ENCODE measurements around the gene PPP2R2D.
"Not testable (repeated sequence)": the region's sequence is repeated elsewhere in the genome, so short reads cannot be mapped to it uniquely, and the experiment has no call there.

PPP2R2D gene

DNA sequence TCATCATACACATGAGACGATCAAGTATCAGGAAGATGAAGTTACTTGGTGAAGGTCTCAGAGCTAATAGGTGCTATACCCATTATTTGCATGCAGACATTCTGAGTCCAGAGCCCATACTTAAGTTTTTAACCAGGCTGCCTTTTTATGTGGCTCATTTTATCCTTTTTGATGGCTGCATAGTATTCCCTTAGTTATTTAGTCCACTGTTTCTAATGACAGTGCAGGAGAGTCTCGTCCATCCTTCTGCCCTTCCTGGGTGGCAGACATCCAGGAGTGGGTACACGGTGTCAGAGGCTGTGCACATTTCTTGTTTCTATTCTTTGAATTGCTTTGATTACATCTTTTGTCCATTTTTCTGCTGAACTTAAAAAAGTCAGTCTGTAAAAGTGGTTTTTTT, 11.8 kb downstream of the PPP2R2D start:
- Histone ChIP-seq H3K27ac (no peak overlapping the region), H3K4me1 (peaks cover 32% of the 10 kb centered on the region), H3K9me3 (ENCODE audit: control insufficient read depth, low read length) (no peaks in the 10 kb centered on the region)

DNA sequence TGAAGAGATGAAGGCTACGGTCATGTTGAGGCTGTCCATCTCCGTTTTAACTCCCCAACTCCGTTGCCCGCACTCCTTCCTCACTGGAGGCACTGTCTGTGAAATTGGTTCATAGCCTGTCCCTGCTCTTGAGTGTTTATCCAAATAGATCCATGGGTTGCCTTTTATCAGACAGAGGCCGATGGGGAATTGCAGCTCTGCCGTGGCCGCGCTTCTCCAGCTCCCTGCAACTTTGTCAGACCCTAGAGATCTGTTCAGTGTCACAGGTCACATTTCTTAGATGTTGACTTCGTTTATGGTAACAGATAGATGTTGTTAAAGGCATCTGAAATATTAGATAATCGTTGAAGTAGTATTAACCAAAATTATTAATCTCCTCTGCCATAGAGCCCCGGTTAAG, 14.7 kb downstream of the PPP2R2D start:
- H3K9ac ChIP-seq, result no peak overlapping the region
- TF ChIP-seq, protein P1, sequence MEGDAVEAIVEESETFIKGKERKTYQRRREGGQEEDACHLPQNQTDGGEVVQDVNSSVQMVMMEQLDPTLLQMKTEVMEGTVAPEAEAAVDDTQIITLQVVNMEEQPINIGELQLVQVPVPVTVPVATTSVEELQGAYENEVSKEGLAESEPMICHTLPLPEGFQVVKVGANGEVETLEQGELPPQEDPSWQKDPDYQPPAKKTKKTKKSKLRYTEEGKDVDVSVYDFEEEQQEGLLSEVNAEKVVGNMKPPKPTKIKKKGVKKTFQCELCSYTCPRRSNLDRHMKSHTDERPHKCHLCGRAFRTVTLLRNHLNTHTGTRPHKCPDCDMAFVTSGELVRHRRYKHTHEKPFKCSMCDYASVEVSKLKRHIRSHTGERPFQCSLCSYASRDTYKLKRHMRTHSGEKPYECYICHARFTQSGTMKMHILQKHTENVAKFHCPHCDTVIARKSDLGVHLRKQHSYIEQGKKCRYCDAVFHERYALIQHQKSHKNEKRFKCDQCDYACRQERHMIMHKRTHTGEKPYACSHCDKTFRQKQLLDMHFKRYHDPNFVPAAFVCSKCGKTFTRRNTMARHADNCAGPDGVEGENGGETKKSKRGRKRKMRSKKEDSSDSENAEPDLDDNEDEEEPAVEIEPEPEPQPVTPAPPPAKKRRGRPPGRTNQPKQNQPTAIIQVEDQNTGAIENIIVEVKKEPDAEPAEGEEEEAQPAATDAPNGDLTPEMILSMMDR (IDR thresholded peaks at IDR 0.05), result no peak
- H3K4me3 ChIP-seq (ENCODE audit: low read depth, low read length), result no peak overlapping the region
- no peaks in the 10 kb centered on the region for H3K27me3 ChIP-seq (ENCODE audit: control insufficient read depth, insufficient read depth, low read length)
- H3K36me3 ChIP-seq (ENCODE audit: control insufficient read depth, insufficient read depth, low read length), result no peaks in the 10 kb centered on the region
- no peaks in the 10 kb centered on the region for H3K9me3 ChIP-seq (ENCODE audit: control insufficient read depth, low read length)
- no peak overlapping the region for H2AFZ ChIP-seq
- no peak overlapping the region for H3K27ac ChIP-seq
- H3K79me2 ChIP-seq, result peaks cover 90% of the 10 kb centered on the region
- H3K4me2 ChIP-seq (ENCODE audit: low read length), result no peak overlapping the region
- H3K4me1 ChIP-seq, result peaks cover 14% of the 10 kb centered on the region

More for the DNA sequence above, 11.8 kb downstream of the PPP2R2D start:
- H3K4me2 ChIP-seq (ENCODE audit: low read length), result no peak overlapping the region
- no peaks in the 10 kb centered on the region for H3K27me3 ChIP-seq (ENCODE audit: control insufficient read depth, insufficient read depth, low read length)
- TF ChIP-seq, protein P1 (IDR thresholded peaks at IDR 0.05), result no peak
- no peaks in the 10 kb centered on the region for H3K36me3 ChIP-seq (ENCODE audit: control insufficient read depth, insufficient read depth, low read length)
- no peak overlapping the region for H2AFZ ChIP-seq
- no peak overlapping the region for H3K9ac ChIP-seq
- peaks cover 84% of the 10 kb centered on the region for H3K79me2 ChIP-seq
- no peak overlapping the region for H3K4me3 ChIP-seq (ENCODE audit: low read depth, low read length)

DNA sequence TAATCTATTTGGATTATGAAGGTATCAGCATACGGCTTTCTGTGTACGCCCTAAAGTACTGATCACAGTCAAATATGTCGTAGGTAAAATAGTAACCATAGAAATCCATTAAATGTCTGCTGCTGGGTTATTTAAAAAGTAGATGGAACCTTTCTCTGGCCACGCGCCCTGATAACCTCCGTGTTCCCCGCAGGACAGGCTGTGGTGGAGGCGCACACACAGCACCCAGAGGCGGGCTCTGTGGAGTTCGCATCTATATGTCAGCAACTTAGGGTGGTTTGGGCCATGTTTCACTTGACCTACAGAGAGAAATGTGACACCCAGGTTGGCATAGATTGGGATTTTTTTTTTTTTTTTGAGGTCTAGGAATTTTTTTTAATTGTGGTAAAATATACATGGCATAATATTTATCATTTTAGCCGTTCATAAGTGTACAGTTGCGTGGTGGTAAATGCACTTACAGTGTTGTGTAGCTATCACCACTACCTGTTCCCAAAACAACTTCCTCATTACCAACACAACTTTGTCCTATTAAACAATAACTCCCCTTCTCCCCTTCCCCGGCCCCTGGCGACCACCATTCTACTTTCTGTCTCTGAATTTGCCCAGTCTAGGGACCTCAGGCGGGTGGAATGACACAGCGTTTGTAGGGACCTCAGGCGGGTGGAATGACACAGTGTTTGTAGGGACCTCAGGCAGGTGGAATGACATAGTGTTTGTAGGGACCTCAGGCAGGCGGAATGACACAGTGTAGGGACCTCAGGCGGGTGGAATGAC, 15.4 kb downstream of the PPP2R2D start:
- Histone ChIP-seq H3K27me3 (ENCODE audit: control insufficient read depth, insufficient read depth, low read length) (no peaks in the 10 kb centered on the region), H3K4me1 (peaks cover 14% of the 10 kb centered on the region), H2AFZ (no peak overlapping the region)

DNA sequence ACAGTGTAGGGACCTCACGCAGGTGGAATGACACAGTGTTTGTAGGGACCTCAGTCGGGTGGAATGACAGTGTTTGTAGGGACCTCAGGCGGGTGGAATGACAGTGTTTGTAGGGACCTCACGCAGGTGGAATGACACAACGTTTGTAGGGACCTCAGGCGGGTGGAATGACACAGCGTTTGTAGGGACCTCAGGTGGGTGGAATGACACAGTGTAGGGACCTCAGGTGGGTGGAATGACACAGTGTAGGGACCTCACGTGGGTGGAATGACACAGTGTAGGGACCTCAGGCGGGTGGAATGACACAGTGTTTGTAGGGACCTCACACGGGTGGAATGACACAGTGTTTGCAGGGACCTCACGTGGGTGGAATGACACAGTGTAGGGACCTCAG, 16.0 kb downstream of the PPP2R2D start:
- not testable (repeated sequence) for H2AFZ ChIP-seq; H3K9me3 ChIP-seq (ENCODE audit: control insufficient read depth, low read length); H3K4me2 ChIP-seq (ENCODE audit: low read length); H3K36me3 ChIP-seq (ENCODE audit: control insufficient read depth, insufficient read depth, low read length); H3K27me3 ChIP-seq (ENCODE audit: control insufficient read depth, insufficient read depth, low read length); H3K9ac ChIP-seq; H3K4me3 ChIP-seq (ENCODE audit: low read depth, low read length); H3K27ac ChIP-seq
- Histone ChIP-seq H3K79me2 (peaks cover 94% of the 10 kb centered on the region), H3K4me1 (peaks cover 10% of the 10 kb centered on the region)

More for the DNA sequence above, 15.4 kb downstream of the PPP2R2D start:
- TF ChIP-seq, protein P1 (IDR thresholded peaks at IDR 0.05), result no peak
- H3K9me3 ChIP-seq (ENCODE audit: control insufficient read depth, low read length), result no peaks in the 10 kb centered on the region
- H3K36me3 ChIP-seq (ENCODE audit: control insufficient read depth, insufficient read depth, low read length), result no peaks in the 10 kb centered on the region
- H3K9ac ChIP-seq, result no peak overlapping the region
- no peak overlapping the region for H3K4me3 ChIP-seq (ENCODE audit: low read depth, low read length)
- peaks cover 91% of the 10 kb centered on the region for H3K79me2 ChIP-seq
- peak overlapping the region; percentile 32 for H3K4me2 ChIP-seq (ENCODE audit: low read length)
- no peak overlapping the region for H3K27ac ChIP-seq

DNA sequence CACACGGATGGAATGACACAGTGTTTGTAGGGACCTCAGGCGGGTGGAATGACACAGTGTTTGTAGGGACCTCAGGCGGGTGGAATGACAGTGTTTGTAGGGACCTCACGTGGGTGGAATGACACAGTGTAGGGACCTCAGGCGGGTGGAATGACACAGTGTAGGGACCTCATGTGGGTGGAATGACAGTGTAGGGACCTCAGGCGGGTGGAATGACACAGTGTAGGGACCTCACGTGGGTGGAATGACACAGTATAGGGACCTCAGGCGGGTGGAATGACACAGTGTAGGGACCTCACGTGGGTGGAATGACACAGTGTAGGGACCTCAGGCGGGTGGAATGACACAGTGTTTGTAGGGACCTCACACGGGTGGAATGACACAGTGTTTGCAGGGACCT, 16.7 kb downstream of the PPP2R2D start:
- H3K4me3 ChIP-seq (ENCODE audit: low read depth, low read length), result not testable (repeated sequence)

DNA sequence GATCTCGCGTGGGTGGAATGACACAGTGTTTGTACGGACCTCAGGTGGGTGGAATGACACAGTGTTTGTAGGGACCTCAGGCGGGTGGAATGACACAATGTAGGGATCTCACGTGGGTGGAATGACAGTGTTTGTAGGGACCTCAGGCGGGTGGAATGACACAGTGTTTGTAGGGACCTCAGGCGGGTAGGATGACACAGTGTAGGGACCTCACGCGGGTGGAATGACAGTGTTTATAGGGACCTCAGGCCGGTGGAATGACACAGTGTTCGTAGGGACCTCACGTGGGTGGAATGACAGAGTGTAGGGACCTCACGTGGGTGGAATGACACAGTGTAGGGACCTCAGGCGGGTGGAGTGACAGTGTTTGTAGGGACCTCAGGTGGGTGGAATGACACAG, 18.7 kb downstream of the PPP2R2D start:
- H3K36me3 ChIP-seq (ENCODE audit: control insufficient read depth, insufficient read depth, low read length); H3K4me2 ChIP-seq (ENCODE audit: low read length); H3K27me3 ChIP-seq (ENCODE audit: control insufficient read depth, insufficient read depth, low read length); H3K9ac ChIP-seq; H3K9me3 ChIP-seq (ENCODE audit: control insufficient read depth, low read length); H3K27ac ChIP-seq; H2AFZ ChIP-seq; H3K4me3 ChIP-seq (ENCODE audit: low read depth, low read length): not testable (repeated sequence)
- Histone ChIP-seq H3K79me2 (peaks cover 78% of the 10 kb centered on the region), H3K4me1 (peaks cover 10% of the 10 kb centered on the region)

More for the DNA sequence above, 16.7 kb downstream of the PPP2R2D start:
- H2AFZ ChIP-seq; H3K4me2 ChIP-seq (ENCODE audit: low read length); H3K36me3 ChIP-seq (ENCODE audit: control insufficient read depth, insufficient read depth, low read length); H3K9ac ChIP-seq; H3K27ac ChIP-seq; H3K27me3 ChIP-seq (ENCODE audit: control insufficient read depth, insufficient read depth, low read length); H3K9me3 ChIP-seq (ENCODE audit: control insufficient read depth, low read length): not testable (repeated sequence)
- Histone ChIP-seq H3K79me2 (peaks cover 90% of the 10 kb centered on the region), H3K4me1 (peaks cover 10% of the 10 kb centered on the region)

All from parathyroid adenoma (tissue), 2 donors.